ENCODE data around the gene GTPBP2.
"Not testable (repeated sequence)": the region's sequence is repeated elsewhere in the genome, so short reads cannot be mapped to it uniquely, and the experiment has no call there.

The GTPBP2 gene

GRCh38 chr6:43623880-43624785 is 4.9 kb downstream of the GTPBP2 start:
- no peak for DNase-seq

GRCh38 chr6:43622541-43622940 is 6.5 kb downstream of the GTPBP2 start:
- no peak for DNase-seq

GRCh38 chr6:43621836-43622180 is 7.3 kb downstream of the GTPBP2 start:
- no peak for DNase-seq

GRCh38 chr6:43621078-43621835 is 7.8 kb downstream of the GTPBP2 start:
- DNase-seq, result no peak

GRCh38 chr6:43616725-43617472 is 12.2 kb downstream of the GTPBP2 start:
- no peak for DNase-seq

- no peak for DNase-seq
Measured at GRCh38 chr6:43614396-43614730, 14.7 kb downstream of the GTPBP2 start.

GRCh38 chr6:43613721-43614395 is 15.2 kb downstream of the GTPBP2 start:
- DNase-seq, result no peak

- DNase-seq, result no peak
Measured at GRCh38 chr6:43610431-43610830, 18.6 kb downstream of the GTPBP2 start.

- DNase-seq, result no peak
Measured at GRCh38 chr6:43609402-43609801, 19.7 kb downstream of the GTPBP2 start.

- no peak for DNase-seq
Measured at GRCh38 chr6:43608807-43609206, 20.3 kb downstream of the GTPBP2 start.

- peak; percentile 6 for DNase-seq
Measured at GRCh38 chr6:43608310-43608763, 20.7 kb downstream of the GTPBP2 start.

- no peak for DNase-seq
Measured at GRCh38 chr6:43606019-43606418, 23.0 kb downstream of the GTPBP2 start.

GRCh38 chr6:43604174-43604573 is 24.9 kb downstream of the GTPBP2 start:
- DNase-seq, result no peak

- DNase-seq, result no peak
Measured at GRCh38 chr6:43600595-43600994, 28.5 kb downstream of the GTPBP2 start.

GRCh38 chr6:43593938-43594337 is 35.1 kb downstream of the GTPBP2 start:
- no peak for DNase-seq

GRCh38 chr6:43589564-43589963 is 39.5 kb downstream of the GTPBP2 start:
- not testable (repeated sequence) for DNase-seq

GRCh38 chr6:43588194-43588593 is 40.9 kb downstream of the GTPBP2 start:
- DNase-seq, result no peak

GRCh38 chr6:43584892-43585570 is 44.0 kb downstream of the GTPBP2 start:
- DNase-seq, result no peak

- no peak for DNase-seq
Measured at GRCh38 chr6:43582911-43583310, 46.2 kb downstream of the GTPBP2 start.

- no peak for DNase-seq
Measured at GRCh38 chr6:43579171-43579570, 49.9 kb downstream of the GTPBP2 start.

GRCh38 chr6:43578748-43579147 is 50.3 kb downstream of the GTPBP2 start:
- no peak for DNase-seq

Data from NCI-H2081 treated with DMSO at 0.1 percent for 48 hours (cell line).